Peyer's patch (tissue), 4 donors: ENCODE measurements around the gene GSTT2.
"Not testable (repeated sequence)": the region's sequence is repeated elsewhere in the genome, so short reads cannot be mapped to it uniquely, and the experiment has no call there.

ENCODE experiments used
- POLR2A ChIP-seq, 2 donors: fragments of 450-650 bp; IDR thresholded peaks; one replicate each; pipeline ENCODE4 v1.5.1; 2017; ENCODE audit warnings: antibody characterized with exemption in 2 of 2, mild to moderate bottlenecking in 2 of 2, moderate library complexity in 2 of 2
- TF ChIP-seq, protein P1 (sequence below), 6 experiments: fragments of 450-650 bp in 4 of 6; fragments of 200-600 bp in 2 of 6; sonication (generic) in 1 of 6; IDR thresholded peaks; one replicate each; pipeline ENCODE4 v1.5.1; 2017 to 2019; ENCODE audit warnings: antibody characterized with exemption in 6 of 6, mild to moderate bottlenecking in 3 of 6, moderate library complexity in 1 of 6

DNA sequence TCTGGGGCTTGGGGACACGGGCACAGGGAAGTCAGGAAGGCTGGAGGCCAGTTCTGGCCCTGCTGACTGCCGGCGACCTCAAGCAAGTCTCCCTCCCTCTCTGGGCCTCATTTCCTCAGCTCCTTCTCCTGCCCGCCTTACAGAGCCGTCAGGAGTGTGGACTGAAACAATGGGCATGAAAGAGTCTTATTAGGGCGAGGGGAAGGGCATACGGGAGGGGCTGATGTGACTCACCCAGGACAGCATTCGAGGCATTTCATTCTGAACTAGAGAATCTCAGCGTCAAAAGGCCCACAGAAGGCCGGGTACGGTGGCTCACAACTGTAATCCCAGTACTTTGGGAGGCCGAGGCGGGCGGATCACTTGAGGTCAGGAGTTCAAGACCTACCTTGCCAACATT is 39.8 kb upstream of the GSTT2 start:
- TF ChIP-seq, protein P1, sequence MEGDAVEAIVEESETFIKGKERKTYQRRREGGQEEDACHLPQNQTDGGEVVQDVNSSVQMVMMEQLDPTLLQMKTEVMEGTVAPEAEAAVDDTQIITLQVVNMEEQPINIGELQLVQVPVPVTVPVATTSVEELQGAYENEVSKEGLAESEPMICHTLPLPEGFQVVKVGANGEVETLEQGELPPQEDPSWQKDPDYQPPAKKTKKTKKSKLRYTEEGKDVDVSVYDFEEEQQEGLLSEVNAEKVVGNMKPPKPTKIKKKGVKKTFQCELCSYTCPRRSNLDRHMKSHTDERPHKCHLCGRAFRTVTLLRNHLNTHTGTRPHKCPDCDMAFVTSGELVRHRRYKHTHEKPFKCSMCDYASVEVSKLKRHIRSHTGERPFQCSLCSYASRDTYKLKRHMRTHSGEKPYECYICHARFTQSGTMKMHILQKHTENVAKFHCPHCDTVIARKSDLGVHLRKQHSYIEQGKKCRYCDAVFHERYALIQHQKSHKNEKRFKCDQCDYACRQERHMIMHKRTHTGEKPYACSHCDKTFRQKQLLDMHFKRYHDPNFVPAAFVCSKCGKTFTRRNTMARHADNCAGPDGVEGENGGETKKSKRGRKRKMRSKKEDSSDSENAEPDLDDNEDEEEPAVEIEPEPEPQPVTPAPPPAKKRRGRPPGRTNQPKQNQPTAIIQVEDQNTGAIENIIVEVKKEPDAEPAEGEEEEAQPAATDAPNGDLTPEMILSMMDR (IDR thresholded peaks at IDR 0.05), result not testable (repeated sequence)
- not testable (repeated sequence) for TF ChIP-seq POLR2A (IDR thresholded peaks at IDR 0.05)
